Hepatocyte (in vitro differentiated cells): ENCODE results near the gene IFT122.

ENCODE experiments used
- EZH2phosphoT487 ChIP-seq: fragments of 200-600 bp; sonication (generic); IDR thresholded peaks from one replicate; pipeline ENCODE4 v1.6.1; 2018; ENCODE audit warnings: antibody characterized with exemption, mild to moderate bottlenecking, low read depth, moderate library complexity; ENCODE audit not compliant: unreplicated experiment, severe bottlenecking
- TF ChIP-seq, protein P1 (sequence below): fragments of 200-600 bp; sonication (generic); IDR thresholded peaks from 2 replicates; pipeline ENCODE4 v1.5.1; 2016; ENCODE audit warnings: antibody characterized with exemption, mild to moderate bottlenecking; ENCODE audit not compliant: poor library complexity

DNA sequence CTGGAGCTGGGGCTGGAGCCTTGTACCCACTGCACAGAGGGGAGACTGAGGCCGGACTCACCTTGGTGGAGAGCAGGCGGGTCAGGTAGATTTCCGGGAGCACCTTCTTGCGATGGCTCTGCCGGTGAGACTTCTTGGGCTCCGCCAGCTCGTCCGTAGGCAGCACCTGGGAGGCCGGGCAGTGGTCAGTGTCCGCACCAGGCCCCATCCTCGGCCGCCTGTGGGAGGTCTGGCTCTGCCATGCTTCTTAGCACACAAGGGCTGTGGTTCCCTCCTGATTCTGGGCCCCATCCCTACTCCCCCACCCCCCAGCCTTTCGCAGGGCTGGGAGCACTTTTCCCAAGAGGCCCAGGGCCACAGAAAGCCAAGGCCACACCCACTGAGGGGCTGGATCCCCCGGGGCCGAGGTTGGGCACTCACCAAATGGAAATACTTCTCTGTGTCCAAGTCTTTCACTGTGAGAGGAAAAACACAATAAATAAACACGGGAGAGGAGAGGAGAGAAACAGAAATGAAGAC is 120.3 kb downstream of the IFT122 start:
- TF ChIP-seq, protein P1, sequence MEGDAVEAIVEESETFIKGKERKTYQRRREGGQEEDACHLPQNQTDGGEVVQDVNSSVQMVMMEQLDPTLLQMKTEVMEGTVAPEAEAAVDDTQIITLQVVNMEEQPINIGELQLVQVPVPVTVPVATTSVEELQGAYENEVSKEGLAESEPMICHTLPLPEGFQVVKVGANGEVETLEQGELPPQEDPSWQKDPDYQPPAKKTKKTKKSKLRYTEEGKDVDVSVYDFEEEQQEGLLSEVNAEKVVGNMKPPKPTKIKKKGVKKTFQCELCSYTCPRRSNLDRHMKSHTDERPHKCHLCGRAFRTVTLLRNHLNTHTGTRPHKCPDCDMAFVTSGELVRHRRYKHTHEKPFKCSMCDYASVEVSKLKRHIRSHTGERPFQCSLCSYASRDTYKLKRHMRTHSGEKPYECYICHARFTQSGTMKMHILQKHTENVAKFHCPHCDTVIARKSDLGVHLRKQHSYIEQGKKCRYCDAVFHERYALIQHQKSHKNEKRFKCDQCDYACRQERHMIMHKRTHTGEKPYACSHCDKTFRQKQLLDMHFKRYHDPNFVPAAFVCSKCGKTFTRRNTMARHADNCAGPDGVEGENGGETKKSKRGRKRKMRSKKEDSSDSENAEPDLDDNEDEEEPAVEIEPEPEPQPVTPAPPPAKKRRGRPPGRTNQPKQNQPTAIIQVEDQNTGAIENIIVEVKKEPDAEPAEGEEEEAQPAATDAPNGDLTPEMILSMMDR: no peak
- no peak for TF ChIP-seq EZH2phosphoT487
